GM12874 (cell line): ENCODE results near the gene TMTC1.

Experiments used
- CTCF ChIP-seq: IDR thresholded peaks from 2 replicates; pipeline ENCODE4 v1.5.1; 2011; ENCODE audit warnings: low read depth, mild to moderate bottlenecking, control low read depth, low read length, moderate library complexity; ENCODE audit not compliant: insufficient read depth

The TMTC1 gene

GRCh38 chr12:29578731-29579130 is 205.0 kb downstream of the TMTC1 start:
- TF ChIP-seq CTCF, result no peak

DNA sequence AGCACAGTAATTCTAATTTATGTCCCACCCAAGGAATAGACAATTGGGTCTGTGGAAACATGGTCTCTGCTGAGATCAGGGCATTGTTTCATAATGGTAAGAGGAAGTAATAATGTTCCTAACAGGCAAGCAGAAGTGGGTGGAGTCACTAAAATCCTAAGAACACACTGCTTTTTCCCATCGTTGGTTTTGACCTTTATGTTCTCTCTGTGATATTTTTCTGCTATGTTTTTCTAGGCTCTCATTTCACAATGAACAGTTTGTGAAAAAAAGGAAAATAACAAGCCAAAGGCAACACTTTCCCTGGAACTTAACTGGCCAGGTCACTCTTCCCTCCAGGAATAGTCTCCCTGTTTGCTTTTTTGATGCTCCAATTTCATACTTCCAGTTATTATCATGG is 205.7 kb downstream of the TMTC1 start:
- no peak for TF ChIP-seq CTCF

GRCh38 chr12:29574500-29574899 is 209.2 kb downstream of the TMTC1 start:
- TF ChIP-seq CTCF, result no peak

- no peak for TF ChIP-seq CTCF
These were observed 210.8 kb downstream of the TMTC1 start for GRCh38 chr12:29572938-29573337.

- no peak for TF ChIP-seq CTCF
These were observed 211.3 kb downstream of the TMTC1 start for GRCh38 chr12:29572464-29572863.

DNA sequence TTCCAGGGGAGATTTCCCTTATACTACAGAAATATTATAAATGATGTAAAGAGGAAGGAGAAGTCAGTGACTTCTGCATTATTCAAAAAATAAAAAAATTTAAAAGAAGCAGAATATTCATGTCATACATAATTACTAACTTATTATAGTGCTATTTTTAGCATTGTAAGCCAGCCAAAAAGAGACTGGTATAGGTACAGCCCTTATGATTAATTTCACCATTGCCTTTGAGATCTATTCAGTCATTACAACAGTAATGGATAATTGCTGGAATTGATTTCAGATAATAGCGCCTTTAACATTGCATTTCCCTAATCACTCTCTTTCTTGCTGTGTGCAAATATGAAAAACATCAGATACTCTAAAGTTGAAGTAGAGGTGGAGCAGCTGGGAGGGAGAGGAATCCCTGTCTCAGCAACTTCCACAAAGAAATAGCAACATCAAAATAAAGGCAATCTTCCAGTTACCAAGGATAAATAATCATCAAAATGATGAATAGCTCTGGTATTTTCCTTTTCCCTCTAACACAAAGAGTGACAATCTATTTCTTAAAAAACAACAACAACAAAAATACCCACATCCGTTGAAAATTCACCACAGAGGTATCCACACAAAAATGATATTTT is 214.5 kb downstream of the TMTC1 start:
- no peak for TF ChIP-seq CTCF

DNA sequence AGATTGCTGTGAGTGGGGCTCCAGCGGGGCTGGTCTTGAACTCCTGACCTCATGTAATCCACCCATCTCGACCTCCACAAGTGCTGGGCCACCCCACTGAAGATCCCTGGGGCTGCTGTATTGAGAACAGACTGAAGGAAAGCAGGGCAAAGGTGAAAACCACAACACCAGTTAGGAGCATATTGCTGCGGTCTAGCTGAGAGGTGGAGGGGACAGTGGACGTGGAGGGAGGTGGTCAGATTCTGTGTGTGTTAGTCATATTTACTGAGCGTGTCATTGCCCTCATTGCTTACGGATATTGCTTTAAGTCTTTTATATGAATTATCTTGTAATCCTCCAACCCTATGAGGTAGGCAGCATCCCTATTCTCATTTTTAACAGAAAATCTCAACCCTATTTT is 217.3 kb downstream of the TMTC1 start:
- no peak for TF ChIP-seq CTCF
